ENCODE data around the gene PZP.
"Not testable (repeated sequence)": the region's sequence is repeated elsewhere in the genome, so short reads cannot be mapped to it uniquely, and the experiment has no call there.

The PZP gene

DNA sequence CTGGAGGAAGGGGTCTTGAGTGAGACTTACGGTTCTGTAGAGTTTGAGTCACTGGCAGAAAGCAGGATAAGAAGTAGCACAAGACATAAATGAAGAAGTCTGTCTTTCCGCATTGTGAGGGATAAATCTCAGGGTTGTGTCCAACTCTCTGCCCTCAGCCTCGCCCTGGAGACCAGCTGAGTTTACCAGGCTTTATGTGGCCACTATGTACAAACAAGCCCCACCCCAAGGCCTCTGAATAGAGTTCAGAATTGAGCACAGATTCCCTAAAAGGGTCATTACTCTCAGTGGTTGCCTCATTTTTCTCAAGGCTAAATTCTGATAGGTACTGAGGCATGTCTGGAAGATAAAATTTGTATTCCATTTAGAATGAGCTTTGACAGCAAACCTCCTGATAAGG, at the start of gene PZP:
TSS of gene PZP (minus strand) at position 167 of the 400 bp plus-strand sequence. CDS start at position 113, 54 bp downstream.
- DNase-seq = no peak

DNA sequence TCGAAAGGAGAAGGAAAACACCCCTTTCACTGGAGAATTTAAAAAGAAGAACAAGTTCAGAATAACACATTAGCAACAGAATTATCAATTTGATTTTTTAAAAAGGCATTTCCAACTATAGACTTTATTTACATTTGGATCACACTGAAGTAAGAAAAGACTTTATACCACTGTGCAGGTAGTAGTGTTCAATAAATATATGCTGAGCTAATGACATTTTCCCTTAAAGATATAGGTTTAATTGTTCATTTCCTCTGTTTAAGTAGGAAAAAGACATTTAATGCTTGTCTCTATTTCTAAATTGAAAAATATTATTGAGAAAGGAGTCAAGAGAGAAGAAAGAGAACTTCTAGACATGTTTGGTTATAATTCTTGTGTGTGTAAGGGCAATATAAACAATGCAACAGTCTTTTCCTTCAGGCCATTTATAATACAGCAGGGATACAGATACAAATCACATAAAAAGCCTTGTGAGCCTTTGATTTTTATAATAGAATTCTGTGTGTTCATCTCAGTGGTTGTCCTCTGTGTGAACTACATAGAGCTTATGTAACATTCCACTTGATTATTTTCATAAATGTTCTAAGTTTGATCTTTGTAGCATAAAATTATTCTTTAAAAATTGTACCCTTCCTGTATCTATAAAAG, 48.7 kb upstream of the PZP start:
- DNase-seq = no peak

DNA sequence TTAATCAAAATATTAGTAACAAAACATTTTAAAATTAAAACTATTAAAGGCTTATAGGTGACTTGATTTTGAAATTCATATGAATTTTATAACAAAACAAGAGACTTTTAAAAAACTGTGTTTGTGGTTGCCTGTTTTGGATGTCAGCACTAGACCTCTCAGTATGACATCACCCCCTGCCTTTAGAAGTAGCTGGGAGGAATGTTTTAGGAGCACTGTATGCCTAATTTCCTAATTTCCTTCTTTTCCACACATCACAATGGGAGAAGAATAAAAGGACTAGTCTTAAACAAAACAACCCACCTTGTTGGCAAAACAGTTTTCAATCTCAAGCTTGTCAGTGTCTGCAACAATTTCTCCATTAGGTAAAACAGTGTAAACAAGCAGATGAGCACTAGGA, 48.1 kb upstream of the PZP start:
- DNase-seq = no peak

DNA sequence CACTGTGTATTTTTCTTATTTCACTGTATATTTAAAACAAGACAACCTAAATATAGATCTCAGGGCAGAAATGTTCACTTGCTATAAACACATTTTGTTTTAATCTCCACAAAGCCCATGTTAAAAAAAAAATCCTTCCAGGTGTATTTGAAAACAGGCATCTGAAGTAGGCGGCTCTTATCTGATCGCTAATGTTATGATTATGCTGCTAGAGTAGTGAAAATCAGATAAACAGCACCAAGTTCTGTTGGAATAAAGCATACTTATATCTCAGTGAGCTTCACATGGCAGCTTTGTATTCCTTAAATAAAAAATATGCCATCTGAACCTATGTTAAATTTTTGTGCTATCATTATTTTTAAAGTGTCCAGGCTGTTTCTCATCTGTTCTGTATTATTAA, 47.6 kb upstream of the PZP start:
- no peak for DNase-seq

DNA sequence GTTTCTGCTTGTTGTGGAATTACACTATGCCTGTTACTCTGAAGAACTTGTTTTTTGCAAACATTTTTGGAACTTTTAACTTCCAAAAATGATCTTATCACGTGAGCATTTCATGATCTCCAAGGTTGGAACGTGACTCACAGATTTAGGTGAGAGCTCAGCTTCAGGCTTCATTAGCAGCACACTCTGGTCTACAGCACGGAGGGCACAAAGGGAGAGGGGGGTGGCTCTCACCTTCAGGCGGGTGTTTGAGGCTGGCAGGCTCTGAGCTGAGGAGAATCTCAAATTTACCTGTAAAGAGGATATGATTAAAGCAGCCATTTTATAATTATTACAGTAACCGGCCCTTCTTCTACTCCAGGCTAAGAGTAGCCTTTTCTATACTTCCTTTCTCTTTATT, 45.3 kb upstream of the PZP start:
- DNase-seq = no peak

DNA sequence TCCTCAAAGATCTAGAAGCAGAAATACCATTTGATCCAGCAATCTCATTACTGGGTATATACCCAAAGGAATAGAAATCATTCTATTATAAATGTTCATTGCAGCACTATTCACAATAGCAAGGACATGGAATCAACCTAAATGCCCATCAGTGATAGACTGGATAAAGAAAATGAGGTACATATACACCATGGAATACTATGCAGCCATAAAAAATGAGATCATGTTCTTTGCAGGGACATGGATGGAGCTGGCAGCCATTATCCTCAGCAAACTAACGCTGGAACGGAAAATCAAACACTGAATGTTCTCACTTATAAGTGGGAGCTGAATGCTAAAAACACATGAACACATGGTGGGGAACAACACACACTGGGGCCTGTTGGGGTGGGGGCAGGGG, 44.6 kb upstream of the PZP start:
- not testable (repeated sequence) for DNase-seq

DNA sequence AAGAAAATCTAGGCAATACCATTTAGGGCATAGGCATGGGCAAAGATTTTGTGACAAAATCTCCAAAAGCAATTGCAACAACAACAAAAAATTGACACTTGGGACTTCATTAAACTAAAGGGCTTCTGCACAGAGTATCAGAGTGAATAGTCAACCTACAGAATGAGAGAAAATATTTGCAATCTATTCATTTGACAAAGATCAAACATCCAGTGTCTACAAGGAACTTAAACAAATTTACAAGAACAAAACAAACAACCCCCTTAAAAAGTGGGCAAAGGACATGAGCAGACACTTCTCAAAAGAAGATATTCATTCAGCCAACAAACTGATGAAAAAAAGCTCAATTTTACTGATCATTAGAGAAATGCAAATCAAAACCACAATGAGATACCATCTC, 44.1 kb upstream of the PZP start:
- DNase-seq = no peak

DNA sequence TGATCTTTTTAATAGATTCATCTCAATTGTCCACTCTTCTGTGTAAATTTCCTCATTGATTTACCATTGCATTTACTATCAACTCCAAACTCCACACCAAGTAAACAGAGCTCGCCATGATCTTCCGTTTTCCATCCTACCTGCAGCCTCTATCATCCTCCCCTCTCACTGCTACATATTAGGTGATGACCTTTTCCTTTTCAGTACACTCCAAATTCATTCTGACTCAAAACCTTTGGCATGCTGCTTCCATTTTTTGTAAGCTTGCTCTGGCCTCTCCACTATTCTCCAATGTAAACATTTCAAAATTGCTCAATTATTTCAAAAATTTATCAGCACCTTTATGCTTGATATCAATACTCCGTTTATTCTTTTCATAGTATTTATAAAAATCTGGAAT, 40.2 kb upstream of the PZP start:
- no peak for DNase-seq

DNA sequence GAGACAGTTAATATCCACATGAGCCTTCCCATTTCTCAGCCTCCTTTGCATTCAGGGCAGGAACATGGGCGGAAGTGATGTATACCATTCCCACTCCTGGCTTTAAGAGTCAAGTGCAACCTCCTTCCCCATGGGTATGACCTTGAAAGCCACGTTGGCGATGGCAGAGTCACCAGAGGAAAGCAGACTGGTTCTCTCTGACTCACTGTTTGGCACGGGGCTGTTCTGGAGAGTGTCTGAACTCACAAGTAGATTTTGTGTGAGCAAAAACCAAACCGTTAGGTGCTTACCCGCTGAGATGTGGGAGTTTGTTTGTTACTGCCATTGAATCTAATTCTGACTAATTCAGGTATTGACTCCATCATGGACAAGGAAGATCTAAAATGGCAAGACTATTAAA, 36.7 kb upstream of the PZP start:
- no peak for DNase-seq

DNA sequence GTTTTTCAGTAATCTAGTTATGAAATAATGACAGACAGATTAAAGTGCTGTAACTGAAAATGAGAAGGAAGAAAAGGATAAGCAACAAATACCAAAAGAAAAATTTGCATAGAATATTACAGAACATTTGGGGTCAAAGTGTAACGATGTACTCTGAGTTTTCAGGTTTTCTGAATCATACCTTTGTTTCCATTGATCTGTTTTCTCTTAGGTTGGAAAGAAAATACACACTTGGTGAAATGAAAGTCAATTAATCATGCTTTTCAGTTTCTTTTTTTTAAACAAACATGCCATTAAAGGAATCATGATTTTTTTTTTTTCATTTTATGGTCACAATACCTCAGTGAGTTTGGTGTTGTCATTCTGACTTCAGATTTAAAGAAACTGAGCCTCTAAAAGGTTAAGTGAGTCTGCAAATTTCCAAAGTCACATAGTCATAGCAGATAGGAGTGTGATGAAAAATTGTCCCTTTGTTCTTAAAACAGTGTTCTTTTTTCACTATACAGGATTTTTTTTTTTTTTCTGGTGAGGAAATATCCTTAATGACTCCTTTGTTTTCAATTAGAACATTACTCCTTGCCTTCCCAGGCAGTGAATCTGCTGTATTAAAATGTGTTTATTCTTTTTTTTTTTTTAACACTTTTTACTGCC, 35.9 kb upstream of the PZP start:
- DNase-seq = no peak

DNA sequence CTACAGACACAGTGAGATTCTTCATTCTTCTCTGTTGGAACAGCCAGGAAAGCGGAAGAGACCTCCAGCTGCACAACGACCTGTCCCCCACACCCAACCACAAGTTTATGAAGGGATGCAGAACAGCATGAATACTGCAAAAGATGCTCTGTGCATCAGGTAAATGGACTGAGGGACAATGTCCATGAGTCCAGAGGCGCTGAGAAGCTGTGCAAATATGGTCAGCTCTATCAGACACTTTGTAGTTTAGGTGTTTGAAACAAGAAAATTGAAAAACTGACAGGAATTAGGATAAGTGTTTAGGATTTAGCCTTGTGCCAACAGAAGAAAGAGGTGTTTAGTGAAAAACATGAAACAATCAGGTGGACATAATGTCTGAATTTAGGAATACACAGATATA, 33.1 kb upstream of the PZP start:
- no peak for DNase-seq

DNA sequence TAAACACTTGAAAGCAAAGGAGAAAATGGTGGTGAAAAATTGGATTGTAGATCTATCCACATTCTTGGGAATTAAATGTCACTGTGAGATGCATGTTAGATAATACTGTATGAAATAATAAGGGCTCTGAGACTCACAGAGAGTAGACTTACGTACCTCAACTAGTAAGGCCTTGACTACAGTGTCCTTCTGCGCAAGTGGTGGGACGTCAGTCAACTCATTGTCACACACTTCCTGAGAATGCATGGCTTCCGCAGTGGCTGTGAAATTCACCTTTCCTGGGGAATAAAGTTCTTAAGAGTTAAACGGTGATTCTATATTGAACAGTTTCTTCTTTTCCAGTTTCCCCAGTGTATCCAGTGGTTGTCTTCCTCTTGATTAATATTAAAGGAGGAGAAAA, 32.6 kb upstream of the PZP start:
- no peak for DNase-seq

DNA sequence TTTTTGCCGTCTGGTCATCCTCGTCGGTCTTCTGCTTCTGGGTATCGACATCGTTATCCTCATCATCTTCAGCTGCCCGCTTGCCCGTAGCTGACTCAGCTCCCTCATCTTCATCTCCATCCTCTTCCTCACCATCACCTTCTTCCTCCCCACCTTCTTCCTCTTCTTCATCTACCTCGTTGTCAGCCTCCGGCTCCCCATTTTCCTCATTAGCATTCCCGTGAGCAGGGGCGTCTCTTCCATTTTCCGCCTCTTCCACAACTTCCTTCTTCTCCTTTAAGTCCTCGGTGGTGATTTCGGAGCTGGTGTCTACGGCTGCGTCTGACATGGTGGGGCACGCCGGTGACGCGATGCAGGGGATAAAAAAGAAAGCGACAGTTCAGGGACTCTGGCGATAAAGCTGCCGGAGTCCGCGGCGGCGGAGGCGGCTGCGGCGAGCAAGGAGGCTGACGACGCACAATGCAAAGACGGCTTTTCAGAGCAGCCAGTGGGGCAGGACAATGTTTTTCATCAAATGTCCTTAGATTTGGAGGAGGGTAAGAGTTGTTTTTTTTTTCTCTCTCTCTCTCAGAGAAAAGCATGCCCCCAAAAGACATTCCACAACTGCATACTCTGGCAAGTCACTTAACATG, 31.9 kb upstream of the PZP start:
- DNase-seq = not testable (repeated sequence)

DNA sequence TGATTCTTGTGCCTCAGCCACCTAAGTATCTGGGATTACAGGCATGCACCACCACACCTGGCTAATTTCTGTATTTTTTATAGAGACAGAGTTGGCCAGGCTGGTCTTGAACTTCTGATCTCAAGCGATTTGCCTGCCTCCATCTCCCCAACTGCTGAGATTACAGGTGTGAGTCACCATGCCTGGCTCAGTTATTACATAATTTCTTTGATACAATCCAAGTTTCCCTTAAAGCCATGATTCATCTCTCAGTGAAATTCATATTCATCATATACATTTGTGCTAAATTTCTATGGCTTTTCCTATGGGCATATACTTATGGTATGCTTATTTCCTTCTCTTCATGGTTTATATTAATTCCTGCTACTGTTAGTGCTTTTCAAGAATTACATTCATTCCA, 29.1 kb upstream of the PZP start:
- no peak for DNase-seq

DNA sequence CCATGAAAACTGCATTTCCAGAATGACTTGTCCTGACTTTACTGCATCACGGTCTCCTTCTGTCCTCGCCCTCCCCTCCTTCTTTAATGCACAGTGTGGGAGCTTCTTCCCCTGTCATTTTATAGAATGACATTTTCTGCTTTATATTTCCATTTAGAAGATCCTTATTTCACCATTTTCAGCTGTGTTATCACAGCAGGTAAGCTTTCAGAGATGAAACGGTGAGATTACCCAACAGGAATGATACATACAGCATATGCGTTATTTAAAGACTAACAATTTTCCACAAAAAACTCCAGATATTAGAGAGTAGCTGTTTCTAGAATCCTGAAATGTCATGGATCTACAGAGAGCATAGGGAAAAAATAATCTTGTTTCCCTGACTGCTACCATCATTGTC, 27.3 kb upstream of the PZP start:
- DNase-seq = no peak

DNA sequence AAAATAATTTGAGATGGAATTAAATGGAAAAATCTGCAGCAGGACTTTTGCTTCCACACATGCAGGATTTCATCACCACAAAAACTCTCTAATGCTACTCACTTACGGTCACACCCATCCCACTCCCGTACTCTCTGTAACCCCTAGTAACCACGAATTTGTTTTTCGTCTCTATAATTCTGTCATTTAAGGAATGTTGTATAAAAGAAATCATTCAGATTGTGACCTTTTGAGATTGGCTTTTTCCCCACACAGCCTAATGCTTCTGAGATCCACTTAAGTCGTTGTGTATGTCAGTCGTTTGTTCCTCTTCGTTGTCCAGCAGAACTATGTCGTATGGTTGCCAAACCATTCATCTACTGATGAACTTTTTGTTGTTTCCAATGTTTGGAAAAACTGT, 19.8 kb upstream of the PZP start:
- DNase-seq = no peak

DNA sequence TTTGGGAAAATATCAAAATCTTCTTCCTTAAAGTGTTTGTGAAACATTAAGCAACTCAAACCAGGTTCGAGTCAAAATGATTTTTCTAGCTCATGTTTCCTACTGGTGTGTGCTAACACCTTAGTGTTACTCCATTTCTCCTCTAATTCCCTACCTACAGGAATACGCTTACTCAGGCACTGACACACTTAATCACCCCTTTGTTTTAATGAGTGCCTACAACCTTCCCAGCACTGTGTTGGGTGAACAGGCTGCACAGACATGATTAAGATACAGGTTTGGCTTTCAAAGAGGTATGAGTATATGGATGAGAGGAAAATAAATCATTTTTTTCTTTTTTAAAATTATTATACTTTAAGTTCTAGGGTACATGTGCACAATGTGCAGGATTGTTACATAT, 15.6 kb upstream of the PZP start:
- DNase-seq = no peak

DNA sequence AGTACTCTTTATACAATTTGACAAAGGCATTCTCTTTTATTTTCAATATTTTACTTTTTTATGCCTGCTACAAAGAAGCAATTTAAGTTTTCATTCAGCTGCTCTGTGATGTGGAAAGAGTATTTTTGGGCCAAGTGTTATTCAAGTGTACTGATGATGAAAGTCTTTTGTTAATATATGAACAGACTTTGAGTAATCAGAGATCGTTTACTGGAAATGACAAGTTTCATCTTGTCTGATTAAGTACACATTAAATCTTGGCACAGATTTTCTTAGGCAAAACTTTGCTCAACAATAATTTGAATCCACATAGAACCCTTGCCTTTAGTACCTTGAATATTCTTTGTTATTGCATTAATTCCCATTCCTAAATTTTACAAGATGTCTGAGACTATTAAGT, 13.3 kb upstream of the PZP start:
- DNase-seq = no peak

DNA sequence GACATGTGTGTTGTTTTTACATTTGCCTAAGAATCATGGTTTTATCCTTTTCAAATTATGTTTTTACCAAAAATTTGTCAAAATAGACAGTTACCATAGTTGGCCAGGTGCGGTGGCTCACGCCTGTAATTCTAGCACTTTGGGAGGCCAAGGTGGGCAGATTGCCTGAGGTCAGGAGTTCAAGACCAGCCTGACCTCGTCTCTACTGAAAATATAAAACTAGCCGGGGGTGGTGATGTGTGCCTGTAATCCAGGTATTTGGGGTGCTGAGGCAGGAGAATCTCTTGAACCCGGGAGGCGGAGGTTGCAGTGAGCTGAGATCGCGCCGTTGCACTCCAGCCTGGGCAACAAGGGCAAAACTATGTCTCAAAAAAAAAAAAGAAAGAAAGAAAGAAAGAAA, 12.8 kb upstream of the PZP start:
- DNase-seq = not testable (repeated sequence)

DNA sequence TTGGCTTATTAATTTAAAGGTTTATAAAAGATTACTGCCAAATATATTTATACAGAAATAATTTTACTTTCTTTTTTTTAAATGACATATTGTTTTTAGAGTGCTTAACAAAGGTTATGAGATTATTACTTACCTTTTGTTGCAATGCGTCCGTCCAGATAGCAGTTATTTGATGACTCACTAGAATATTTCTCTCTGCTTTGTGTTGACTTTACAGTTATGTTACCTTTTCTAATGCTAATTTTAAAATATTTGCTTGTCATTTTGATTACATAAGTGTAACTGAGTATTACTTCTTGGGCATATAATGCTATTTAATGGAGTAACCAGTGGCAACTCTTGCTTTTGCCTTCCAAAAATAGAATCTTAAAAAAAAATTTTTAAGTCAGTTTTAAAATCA, 6.3 kb upstream of the PZP start:
- DNase-seq = no peak

DNA sequence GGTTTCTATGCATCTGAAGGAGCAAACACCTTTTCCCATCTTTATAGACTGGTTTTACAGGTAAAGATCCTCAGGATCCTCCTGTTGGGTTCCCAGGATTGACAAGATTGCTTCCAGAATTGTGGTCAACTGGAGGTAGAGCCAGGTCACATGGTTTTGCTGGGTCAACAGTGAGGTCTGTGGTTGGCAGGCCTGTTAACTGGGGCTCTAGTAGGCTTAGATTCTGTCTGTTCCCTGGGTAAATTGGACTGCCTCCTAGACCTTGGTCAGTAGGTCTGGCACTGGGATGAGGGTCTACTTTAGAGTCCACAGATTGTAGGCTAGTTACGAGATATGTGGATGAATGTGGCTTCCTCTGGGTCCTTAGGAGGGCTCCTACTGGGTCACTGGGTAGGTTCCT, 3.5 kb upstream of the PZP start:
- no peak for DNase-seq

DNA sequence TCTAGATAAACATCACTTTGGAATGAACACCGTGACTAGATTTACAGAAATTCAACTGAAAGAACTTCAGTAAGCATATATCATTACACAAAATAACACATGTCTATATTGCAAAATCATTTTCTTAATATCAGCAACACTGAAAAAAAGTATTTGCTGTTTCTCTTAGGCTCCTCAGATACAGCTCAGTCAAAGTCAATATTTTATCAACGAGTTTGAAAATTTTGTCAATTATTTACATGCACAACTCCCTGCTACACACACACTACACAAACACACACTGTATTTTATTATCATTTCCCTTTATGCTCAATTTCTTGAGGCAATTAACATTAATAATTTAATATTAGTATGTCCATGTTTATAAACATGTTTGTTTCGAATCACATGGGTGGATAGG, 3.8 kb downstream of the PZP start:
- DNase-seq = no peak

DNA sequence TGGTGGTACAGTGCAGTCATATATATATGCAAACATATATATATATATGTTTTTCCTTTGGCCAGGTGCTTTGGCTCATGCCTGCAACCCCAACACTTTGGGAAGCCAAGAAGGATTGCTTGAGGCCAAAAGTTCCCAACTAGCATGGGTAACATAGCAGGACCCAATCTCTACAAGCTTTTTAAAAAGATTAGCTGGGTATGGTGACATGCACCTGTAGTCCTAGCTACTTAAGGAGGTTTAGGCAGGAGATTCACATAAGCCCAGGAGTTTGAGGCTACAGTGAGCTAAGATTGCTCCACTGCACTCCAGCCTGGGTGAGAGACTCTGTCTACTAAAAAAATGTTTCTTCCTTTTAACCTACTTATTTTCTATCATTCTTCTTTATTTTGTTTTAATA, 10.2 kb downstream of the PZP start:
- no peak for DNase-seq

DNA sequence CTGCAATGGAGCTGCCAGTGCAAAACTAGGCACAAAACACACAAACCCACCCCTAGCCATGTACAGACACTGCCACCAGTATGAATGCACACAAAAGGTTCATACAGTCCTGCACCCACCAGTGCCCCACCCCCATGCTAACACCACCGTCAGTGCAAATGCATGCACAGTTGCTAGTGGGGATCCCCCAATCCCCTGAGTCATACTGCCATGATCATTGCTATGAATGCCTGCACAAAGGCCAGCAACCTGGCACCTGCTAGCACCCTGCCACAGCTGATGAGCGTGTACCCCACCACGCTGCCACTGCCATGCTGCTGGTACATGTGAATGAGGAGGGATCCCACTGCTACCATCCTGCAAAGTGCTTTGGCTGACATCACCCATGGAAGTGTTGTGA, 23.9 kb downstream of the PZP start:
- no peak for DNase-seq

DNA sequence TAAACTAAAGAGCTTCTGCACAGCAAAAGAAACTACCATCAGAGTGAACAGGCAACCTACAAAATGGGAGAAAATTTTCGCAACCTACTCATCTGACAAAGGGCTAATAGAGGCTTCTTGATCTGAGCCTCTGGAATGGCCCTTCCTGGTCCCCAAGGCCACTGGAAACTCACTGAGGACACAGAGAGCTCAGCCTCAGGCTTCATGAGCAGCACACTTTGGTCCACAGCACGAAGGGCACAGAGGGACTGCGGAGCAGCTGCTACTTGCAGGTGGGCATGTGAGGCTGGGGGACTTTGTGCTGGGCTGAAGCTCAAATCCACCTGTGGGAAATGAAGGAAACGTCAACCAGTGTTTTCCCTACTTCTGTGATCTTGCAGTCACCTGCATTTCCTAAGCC, 27.4 kb downstream of the PZP start:
- DNase-seq = no peak

Data from NCI-H2029 (cell line).